Measurements from ENCODE around the gene ADGRL3.

Gene ADGRL3

GRCh38 chr4:61877266-61877665 lies 677.1 kb downstream of the ADGRL3 start:
- no peak overlapping the region for H3K27ac ChIP-seq
- H3K27me3 ChIP-seq (ENCODE audit: insufficient read depth, low read depth): no peaks in the 10 kb centered on the region
- no peaks in the 10 kb centered on the region for H3K36me3 ChIP-seq (ENCODE audit: insufficient read depth)
- no peak overlapping the region for H3K4me2 ChIP-seq
- H2AFZ ChIP-seq (ENCODE audit: low read depth): no peak overlapping the region
- H3K4me3 ChIP-seq (IDR thresholded peaks at IDR 0.05; ENCODE audit: insufficient read depth, low read depth, low read length): no peak overlapping the region
- H3K79me2 ChIP-seq (ENCODE audit: insufficient read depth, low read depth): no peaks in the 10 kb centered on the region
- TF ChIP-seq, protein P1, sequence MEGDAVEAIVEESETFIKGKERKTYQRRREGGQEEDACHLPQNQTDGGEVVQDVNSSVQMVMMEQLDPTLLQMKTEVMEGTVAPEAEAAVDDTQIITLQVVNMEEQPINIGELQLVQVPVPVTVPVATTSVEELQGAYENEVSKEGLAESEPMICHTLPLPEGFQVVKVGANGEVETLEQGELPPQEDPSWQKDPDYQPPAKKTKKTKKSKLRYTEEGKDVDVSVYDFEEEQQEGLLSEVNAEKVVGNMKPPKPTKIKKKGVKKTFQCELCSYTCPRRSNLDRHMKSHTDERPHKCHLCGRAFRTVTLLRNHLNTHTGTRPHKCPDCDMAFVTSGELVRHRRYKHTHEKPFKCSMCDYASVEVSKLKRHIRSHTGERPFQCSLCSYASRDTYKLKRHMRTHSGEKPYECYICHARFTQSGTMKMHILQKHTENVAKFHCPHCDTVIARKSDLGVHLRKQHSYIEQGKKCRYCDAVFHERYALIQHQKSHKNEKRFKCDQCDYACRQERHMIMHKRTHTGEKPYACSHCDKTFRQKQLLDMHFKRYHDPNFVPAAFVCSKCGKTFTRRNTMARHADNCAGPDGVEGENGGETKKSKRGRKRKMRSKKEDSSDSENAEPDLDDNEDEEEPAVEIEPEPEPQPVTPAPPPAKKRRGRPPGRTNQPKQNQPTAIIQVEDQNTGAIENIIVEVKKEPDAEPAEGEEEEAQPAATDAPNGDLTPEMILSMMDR (conservative IDR thresholded peaks at IDR 0.05; ENCODE audit: low read depth, low read length): no peak
- H4K20me1 ChIP-seq (ENCODE audit: insufficient read depth): no peaks in the 10 kb centered on the region
- H3K9ac ChIP-seq: no peak overlapping the region
- H3K4me1 ChIP-seq (ENCODE audit: low read depth, poor library complexity, severe bottlenecking): peaks cover 14% of the 10 kb centered on the region

- Histone ChIP-seq H3K27ac (no peak overlapping the region), H2AFZ (ENCODE audit: low read depth) (no peak overlapping the region), H3K27me3 (ENCODE audit: insufficient read depth, low read depth) (no peaks in the 10 kb centered on the region), H3K79me2 (ENCODE audit: insufficient read depth, low read depth) (no peaks in the 10 kb centered on the region), H3K4me2 (no peak overlapping the region), H3K4me1 (ENCODE audit: low read depth, poor library complexity, severe bottlenecking) (peaks cover 14% of the 10 kb centered on the region), H3K36me3 (ENCODE audit: insufficient read depth) (no peaks in the 10 kb centered on the region), H3K9ac (no peak overlapping the region), H4K20me1 (ENCODE audit: insufficient read depth) (no peaks in the 10 kb centered on the region), H3K4me3 (IDR thresholded peaks at IDR 0.05; ENCODE audit: insufficient read depth, low read depth, low read length) (no peak overlapping the region)
- TF ChIP-seq, protein P1 (conservative IDR thresholded peaks at IDR 0.05; ENCODE audit: low read depth, low read length): no peak
These were observed 677.8 kb downstream of the ADGRL3 start for GRCh38 chr4:61877893-61878292.

DNA sequence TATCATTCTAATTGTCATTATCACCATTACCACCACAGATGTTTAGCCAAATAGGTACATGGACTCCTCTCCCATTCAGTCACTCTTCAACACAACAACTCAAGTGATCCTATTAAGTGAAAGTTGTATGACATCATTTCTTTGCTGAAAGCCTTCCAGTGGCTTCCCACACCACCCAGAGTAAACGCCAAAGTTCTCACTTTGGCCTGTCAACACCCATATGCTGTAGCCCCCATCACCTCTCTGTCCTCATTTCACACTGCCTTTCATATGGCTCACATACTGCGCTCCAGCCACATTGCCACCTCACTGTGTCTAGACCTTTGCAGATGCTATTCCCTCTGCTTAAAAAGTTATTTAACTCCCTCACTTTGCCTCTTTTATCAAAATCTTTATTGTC lies 682.3 kb downstream of the ADGRL3 start:
- Histone ChIP-seq H3K4me3 (IDR thresholded peaks at IDR 0.05; ENCODE audit: insufficient read depth, low read depth, low read length) (no peak overlapping the region), H3K27me3 (ENCODE audit: insufficient read depth, low read depth) (no peaks in the 10 kb centered on the region), H2AFZ (ENCODE audit: low read depth) (no peak overlapping the region)

DNA sequence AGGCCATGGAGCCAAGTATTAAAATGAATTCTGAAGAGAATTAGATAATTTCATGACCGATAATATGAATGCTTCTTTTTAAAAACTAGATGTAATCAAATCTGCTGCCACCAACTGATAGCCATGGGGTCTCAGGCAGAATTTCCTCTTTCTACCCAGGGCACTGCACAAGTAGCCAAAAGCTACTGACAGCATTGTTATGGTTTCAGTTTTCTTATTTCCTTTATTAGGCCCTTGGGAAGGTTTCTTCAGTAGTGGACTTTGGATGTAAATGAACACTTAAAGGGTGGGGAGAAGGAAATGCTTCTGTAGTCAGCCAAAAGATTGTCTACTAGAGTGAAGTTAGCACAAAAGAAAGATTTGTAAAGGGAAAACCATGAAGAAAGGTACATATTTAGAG lies 686.0 kb downstream of the ADGRL3 start:
- TF ChIP-seq, protein P1 (conservative IDR thresholded peaks at IDR 0.05; ENCODE audit: low read depth, low read length): no peak
- Histone ChIP-seq H3K4me3 (IDR thresholded peaks at IDR 0.05; ENCODE audit: insufficient read depth, low read depth, low read length) (no peak overlapping the region), H3K36me3 (ENCODE audit: insufficient read depth) (no peaks in the 10 kb centered on the region), H4K20me1 (ENCODE audit: insufficient read depth) (no peaks in the 10 kb centered on the region), H3K4me2 (no peak overlapping the region), H3K79me2 (ENCODE audit: insufficient read depth, low read depth) (no peaks in the 10 kb centered on the region), H3K4me1 (ENCODE audit: low read depth, poor library complexity, severe bottlenecking) (no peaks in the 10 kb centered on the region), H3K9ac (no peak overlapping the region), H3K27me3 (ENCODE audit: insufficient read depth, low read depth) (no peaks in the 10 kb centered on the region), H2AFZ (ENCODE audit: low read depth) (no peak overlapping the region), H3K27ac (no peak overlapping the region)

More for the DNA sequence above, 682.3 kb downstream of the ADGRL3 start:
- Histone ChIP-seq H4K20me1 (ENCODE audit: insufficient read depth) (no peaks in the 10 kb centered on the region), H3K4me1 (ENCODE audit: low read depth, poor library complexity, severe bottlenecking) (no peaks in the 10 kb centered on the region), H3K4me2 (no peak overlapping the region), H3K9ac (no peak overlapping the region), H3K36me3 (ENCODE audit: insufficient read depth) (no peaks in the 10 kb centered on the region), H3K27ac (no peak overlapping the region), H3K79me2 (ENCODE audit: insufficient read depth, low read depth) (no peaks in the 10 kb centered on the region)
- TF ChIP-seq, protein P1 (conservative IDR thresholded peaks at IDR 0.05; ENCODE audit: low read depth, low read length): no peak
